Endothelial cell of umbilical vein (primary cell): Measurements from ENCODE around the gene EFCAB8. TPM values are rescaled to one million over a fixed set of nuclear protein-coding genes. Genes with fewer than 3 reads are reported as not detected.

Experiments used
- BruUV-seq: library from RNA; stranded (reverse); fragments of 400-500 nt; replicated peaks from 2 replicates; lab custom pipeline; 2021; lab: Mats Ljungman, UMichigan
- CTCF ChIA-PET: fragments of 300-600, 350-600 bp; sonication (Branson Sonifier 250); formaldehyde crosslinking; loops from one replicate; lab custom pipeline; 2021; ENCODE audit warnings: antibody characterized with exemption, inconsistent platforms; lab: Charles Lee
- POLR2A ChIA-PET: fragments of 300-600, 350-600 bp; sonication (Branson Sonifier 250); formaldehyde crosslinking; loops from one replicate; lab custom pipeline; 2021; ENCODE audit warnings: antibody characterized with exemption, inconsistent platforms; lab: Charles Lee
- DNase-seq: peaks from one replicate; pipeline ENCODE4 v3.0.0-alpha.2; 2011; ENCODE audit warnings: low read depth, low spot score
- FAIRE-seq: peaks from 2 replicates; lab custom pipeline; 2011; peaks lifted over from hg19 to GRCh38; lab: Jason Lieb, UNC
- H2AFZ ChIP-seq: 2 replicates; pipeline ENCODE4 v1.6.0; 2012; ENCODE audit warnings: low read depth, low read length, control low read depth, inconsistent platforms
- H3K27ac ChIP-seq: 2 replicates; pipeline ENCODE4 v1.5.1; 2011; ENCODE audit warnings: low read depth, mild to moderate bottlenecking, control low read depth, low read length, moderate library complexity; ENCODE audit not compliant: insufficient read depth
- H3K27me3 ChIP-seq, 2 experiments: 2 replicates each; pipeline versions ENCODE4 v1.6.0 to v1.6.1; 2011; ENCODE audit warnings: low read length in 2 of 2, mixed read lengths in 1 of 2; ENCODE audit not compliant: control insufficient read depth in 2 of 2, insufficient read depth in 2 of 2
- H3K36me3 ChIP-seq, 2 experiments: 2 replicates in 1 of 2; 3 replicates in 1 of 2; pipeline ENCODE4 v1.5.1; 2011; ENCODE audit warnings: low read length in 2 of 2, mild to moderate bottlenecking in 1 of 2, moderate library complexity in 1 of 2; ENCODE audit not compliant: control insufficient read depth in 2 of 2, insufficient read depth in 2 of 2; ENCODE audit errors: extremely low read depth in 1 of 2
- H3K4me1 ChIP-seq: 3 replicates; pipeline ENCODE4 v1.5.1; 2011; ENCODE audit warnings: mild to moderate bottlenecking, low read length; ENCODE audit not compliant: control insufficient read depth, insufficient read depth; ENCODE audit errors: extremely low read depth
- H3K4me2 ChIP-seq: 2 replicates; pipeline ENCODE4 v1.6.1; 2011; ENCODE audit warnings: low read length, control low read depth, mixed read lengths; ENCODE audit not compliant: insufficient read depth
- H3K4me3 ChIP-seq, 3 experiments: fragments of 200-600 bp in 1 of 3; sonication (generic), shearing (Covaris generic) in 1 of 3; replicated peaks in 1 of 3; 2 replicates each; pipeline ENCODE4 v1.5.1; 2011 to 2016; ENCODE audit warnings: control low read depth in 3 of 3, low read length in 3 of 3, mild to moderate bottlenecking in 2 of 3, inconsistent platforms in 1 of 3, low read depth in 1 of 3, moderate library complexity in 1 of 3; ENCODE audit not compliant: insufficient read depth in 1 of 3
- H3K79me2 ChIP-seq: 2 replicates; pipeline ENCODE4 v1.6.0; 2012; ENCODE audit warnings: low read length, inconsistent platforms; ENCODE audit not compliant: control insufficient read depth, insufficient read depth
- H3K9ac ChIP-seq: replicated peaks from 2 replicates; pipeline ENCODE3; 2011; ENCODE audit warnings: low read length, control low read depth; ENCODE audit not compliant: insufficient read depth; ENCODE audit errors: extremely low read depth
- H3K9me1 ChIP-seq: replicated peaks from 3 replicates; pipeline ENCODE4 v1.6.0; 2011; ENCODE audit warnings: mild to moderate bottlenecking, low read length; ENCODE audit not compliant: control insufficient read depth, insufficient read depth; ENCODE audit errors: extremely low read depth
- H3K9me3 ChIP-seq: replicated peaks from 2 replicates; pipeline ENCODE4 v1.5.1; 2012; ENCODE audit warnings: low read length, inconsistent platforms; ENCODE audit not compliant: control insufficient read depth, insufficient read depth
- H4K20me1 ChIP-seq: replicated peaks from 2 replicates; pipeline ENCODE3; 2011; ENCODE audit warnings: mild to moderate bottlenecking, low read length; ENCODE audit not compliant: control insufficient read depth, insufficient read depth; ENCODE audit errors: extremely low read depth
- CTCF ChIP-seq, 2 donors: IDR thresholded peaks; 1 replicate in 1 of 2; 2 replicates in 1 of 2; pipeline ENCODE4 v1.5.1; 2011; ENCODE audit warnings: low read length in 2 of 2, mild to moderate bottlenecking in 2 of 2, moderate library complexity in 2 of 2, control low read depth in 1 of 2, inconsistent platforms in 1 of 2, low read depth in 1 of 2; ENCODE audit not compliant: insufficient read depth in 1 of 2; ENCODE audit errors: extremely low read depth in 1 of 2
- EZH2 ChIP-seq: IDR thresholded peaks from 2 replicates; pipeline ENCODE4 v1.6.1; 2012; ENCODE audit warnings: borderline replicate concordance, low read depth, mild to moderate bottlenecking, moderate library complexity, low read length, inconsistent platforms; ENCODE audit not compliant: severe bottlenecking
- FOS ChIP-seq: IDR thresholded peaks from 2 replicates; pipeline ENCODE4 v1.6.1; 2011; ENCODE audit warnings: mild to moderate bottlenecking, low read length, moderate library complexity, borderline replicate concordance; ENCODE audit not compliant: insufficient read depth
- GATA2 ChIP-seq: IDR thresholded peaks from 2 replicates; pipeline ENCODE4 v1.7.0; 2011; ENCODE audit warnings: low read depth, mild to moderate bottlenecking, moderate library complexity, mixed read lengths, low read length; ENCODE audit not compliant: insufficient read length, insufficient read depth
- JUN ChIP-seq: IDR thresholded peaks from 2 replicates; pipeline ENCODE4 v1.6.1; 2011; ENCODE audit warnings: borderline replicate concordance, low read depth; ENCODE audit not compliant: insufficient read length, insufficient read depth
- MAX ChIP-seq: IDR thresholded peaks from 2 replicates; pipeline ENCODE4 v1.6.1; 2011; ENCODE audit not compliant: insufficient read depth, insufficient read length
- MYC ChIP-seq: IDR thresholded peaks from one replicate; pipeline ENCODE4 v1.6.1; 2011; ENCODE audit warnings: mild to moderate bottlenecking, low read depth, low read length
- POLR2A ChIP-seq: IDR thresholded peaks from 2 replicates; pipeline ENCODE4 v1.6.1; 2012; ENCODE audit warnings: low read depth, mild to moderate bottlenecking, control low read depth, low read length
- POLR2AphosphoS5 ChIP-seq: IDR thresholded peaks from 2 replicates; pipeline ENCODE4 v1.6.1; 2012; ENCODE audit warnings: low read depth, mild to moderate bottlenecking, control low read depth, low read length, moderate library complexity; ENCODE audit not compliant: insufficient read depth
- dilution Hi-C: fragments of 300-500 bp; cut with MboI; formaldehyde crosslinking; loops from one replicate; pipeline ENCODE4 v1.15.0; 2019; ENCODE audit warnings: low sequenced_read_pairs; ENCODE audit not compliant: extremely low pct_ligation_motif_present
- intact Hi-C: fragments of 100-400 bp; cut with micrococcal nuclease; formaldehyde crosslinking; loops from one replicate; pipeline ENCODE4 v1.10.0; 2022
- polyA plus RNA-seq, 4 experiments: library from polyadenylated mRNA; depleted of rRNA in 3 of 4; stranded (reverse) in 3 of 4; unstranded in 1 of 4; fragments of >200 nt; gene quantifications; 2 replicates each; pipeline versions ENCODE4 v1.2.1 to v1.2.3, GENCODE V29; 2011 to 2012; ENCODE audit warnings: missing spikeins in 1 of 4
- total RNA-seq: library from RNA; stranded (reverse); gene quantifications from 2 replicates; pipeline ENCODE4 v1.2.3, GENCODE V29; 2021

EFCAB8 gene
- total and polyA plus RNA-seq, 2 donors (not counting 3 experiments of a cell fraction or from before 2014, with no cell fraction given) = 0.01 to 0.31 TPM

- intact Hi-C loops (no loop called here), dilution Hi-C loops (no loop called here)
- no peak overlapping the region for H3K27ac ChIP-seq
- no peaks in the 10 kb centered on the region for H3K79me2 ChIP-seq
- no peaks in the 10 kb centered on the region for H3K9me3 ChIP-seq
- H2AFZ ChIP-seq = no peak overlapping the region
- H3K4me2 ChIP-seq = no peak overlapping the region
- no peak for FAIRE-seq
- TF ChIP-seq MAX (no peak), FOS (no peak), EZH2 (no peak), MYC (no peak), POLR2A (no peak)
- no TSS peak for BruUV-seq
- no peak for DNase-seq
- H3K36me3 ChIP-seq = no peaks in the 10 kb centered on the region
- no peaks in the 10 kb centered on the region for H3K27me3 ChIP-seq
- H3K9me1 ChIP-seq = no peaks in the 10 kb centered on the region
- no peak overlapping the region for H3K9ac ChIP-seq
- no peak overlapping the region for H3K4me3 ChIP-seq
- no peaks in the 10 kb centered on the region for H4K20me1 ChIP-seq
- POLR2A ChIA-PET = no interaction called here
- CTCF ChIA-PET = interaction anchor here (0.6 to 2.1 kb wide), 3 partner anchors 16 to 223 kb away, joined by 3 to 7 read pairs (median 3); no protein-coding TSS in a partner anchor
- no peaks in the 10 kb centered on the region for H3K4me1 ChIP-seq
Measured at GRCh38 chr20:32880635-32881034, 21.9 kb downstream of the EFCAB8 start.

- Histone ChIP-seq H2AFZ (no peak overlapping the region), H3K79me2 (no peaks in the 10 kb centered on the region), H3K4me1 (no peaks in the 10 kb centered on the region), H4K20me1 (no peaks in the 10 kb centered on the region), H3K9ac (no peak overlapping the region), H3K9me3 (no peaks in the 10 kb centered on the region), H3K27me3 (no peaks in the 10 kb centered on the region), H3K9me1 (no peaks in the 10 kb centered on the region), H3K36me3 (no peaks in the 10 kb centered on the region), H3K4me3 (no peak overlapping the region), H3K27ac (no peak overlapping the region), H3K4me2 (no peak overlapping the region)
- TF ChIP-seq JUN (no peak), EZH2 (no peak), FOS (no peak), CTCF (IDR thresholded peaks at IDR 0.05; ENCODE audit: extremely low read depth in 1 of 2, insufficient read depth in 1 of 2, low read depth in 1 of 2, low read length in 2 of 2) (no peak), MAX (no peak), POLR2A (no peak), GATA2 (no peak), MYC (no peak), POLR2AphosphoS5 (no peak)
- DNase-seq (no peak), FAIRE-seq (no peak)
- intact Hi-C loops (no loop called here), dilution Hi-C loops (no loop called here)
- BruUV-seq = no TSS peak
- POLR2A ChIA-PET = no interaction called here
- CTCF ChIA-PET = no interaction called here
Measured at GRCh38 chr20:32883081-32883480, 24.4 kb downstream of the EFCAB8 start.
